HepG2 (cell line): ENCODE measurements around the gene RPS6KA2. TPM values are rescaled to one million over a fixed set of nuclear protein-coding genes. Genes with fewer than 3 reads are reported as not detected.

ENCODE experiments used
- CC2D1A ChIP-seq: sonication (generic); formaldehyde crosslinking; IDR thresholded peaks from 2 replicates; pipeline ENCODE4 v1.8.1; 2023; ENCODE audit warnings: mild to moderate bottlenecking, missing genetic modification reagents
- CENPT ChIP-seq: sonication (generic); formaldehyde crosslinking; IDR thresholded peaks from 2 replicates; pipeline ENCODE4 v1.8.0; 2022; ENCODE audit warnings: low read depth, mild to moderate bottlenecking, moderate library complexity, missing genetic modification reagents
- GTF3A ChIP-seq: sonication (generic); formaldehyde crosslinking; conservative IDR thresholded peaks from 2 replicates; pipeline ENCODE4 v1.4.0; 2020; ENCODE audit warnings: mild to moderate bottlenecking, missing genetic modification reagents
- IRF1 ChIP-seq: sonication (generic); formaldehyde crosslinking; IDR thresholded peaks from 2 replicates; pipeline ENCODE4 v1.4.0; 2020; ENCODE audit warnings: low read depth, mild to moderate bottlenecking, missing genetic modification reagents
- MEIS1 ChIP-seq: sonication (generic); formaldehyde crosslinking; IDR thresholded peaks from 2 replicates; pipeline ENCODE4 v1.9.0; 2021; ENCODE audit warnings: mild to moderate bottlenecking, missing genetic modification reagents, moderate library complexity, borderline replicate concordance
- SATB2 ChIP-seq: sonication (generic); formaldehyde crosslinking; IDR thresholded peaks from 2 replicates; pipeline ENCODE4 v1.5.0; 2020; ENCODE audit warnings: missing genetic modification reagents
- TAF15 ChIP-seq: fragments of 200-400 bp; formaldehyde crosslinking; IDR thresholded peaks from one replicate; pipeline ENCODE4 v1.6.1; 2018; ENCODE audit warnings: mild to moderate bottlenecking, low read depth, low read length; ENCODE audit not compliant: poor library complexity, severe bottlenecking
- TBL1XR1 ChIP-seq: fragments of 150-350 bp; IDR thresholded peaks from 2 replicates; pipeline ENCODE4 v1.6.1; 2014; ENCODE audit warnings: borderline replicate concordance, low read length; ENCODE audit not compliant: partially characterized antibody
- THYN1 ChIP-seq: sonication (generic); formaldehyde crosslinking; IDR thresholded peaks from 2 replicates; pipeline ENCODE4 v1.8.1; 2023; ENCODE audit warnings: low read depth, mild to moderate bottlenecking, moderate library complexity, missing genetic modification reagents, borderline replicate concordance
- TRIM24 ChIP-seq: sonication (generic); formaldehyde crosslinking; IDR thresholded peaks from 2 replicates; pipeline ENCODE4 v1.8.0; 2022; ENCODE audit warnings: mild to moderate bottlenecking, missing genetic modification reagents
- ZBTB10 ChIP-seq: sonication (generic); formaldehyde crosslinking; IDR thresholded peaks from 2 replicates; pipeline ENCODE4 v1.4.0; 2020; ENCODE audit warnings: missing genetic modification reagents, borderline replicate concordance
- ZNF180 ChIP-seq: sonication (generic); formaldehyde crosslinking; IDR thresholded peaks from 2 replicates; pipeline ENCODE4 v1.4.0; 2020; ENCODE audit warnings: low read depth, missing genetic modification reagents, borderline replicate concordance
- ZNF235 ChIP-seq: sonication (generic); formaldehyde crosslinking; IDR thresholded peaks from 2 replicates; pipeline ENCODE4 v1.8.1; 2023; ENCODE audit warnings: mild to moderate bottlenecking, missing genetic modification reagents, borderline replicate concordance
- ZNF574 ChIP-seq: sonication (generic); formaldehyde crosslinking; IDR thresholded peaks from 2 replicates; pipeline ENCODE4 v1.4.0; 2020; ENCODE audit warnings: missing genetic modification reagents
- ZNF672 ChIP-seq: sonication (generic); formaldehyde crosslinking; IDR thresholded peaks from 2 replicates; pipeline ENCODE4 v1.8.1; 2022; ENCODE audit warnings: missing genetic modification reagents
- ZNF83 ChIP-seq: sonication (generic); formaldehyde crosslinking; IDR thresholded peaks from 2 replicates; pipeline ENCODE4 v1.4.0; 2020; ENCODE audit warnings: missing genetic modification reagents, mild to moderate bottlenecking, borderline replicate concordance
- polyA plus RNA-seq, 8 experiments: library from polyadenylated mRNA; depleted of rRNA in 3 of 8; stranded (reverse) in 7 of 8; unstranded in 1 of 8; fragments of >200 nt; fragmentation: Illumina TruSeq in 4 of 8; extraction: Trizol in 4 of 8; gene quantifications; 2 replicates each; pipeline versions ENCODE4 v1.2.1 to v1.2.3, GENCODE V29; 2011 to 2016; ENCODE audit warnings: low read depth in 4 of 8, missing spikeins in 1 of 8, mixed read lengths in 1 of 8; ENCODE audit not compliant: insufficient read depth in 1 of 8
- total RNA-seq, 5 experiments: library from RNA; depleted of rRNA; stranded (reverse); fragments of >200 nt; fragmentation: Illumina TruSeq; extraction: Trizol; gene quantifications; 2 replicates each; pipeline ENCODE4 v1.2.3, GENCODE V29; 2016; ENCODE audit warnings: low read depth in 1 of 5
- TF ChIP-seq, protein P1 (sequence below): IDR thresholded peaks from 2 replicates; pipeline ENCODE4 v1.6.1; 2016; ENCODE audit warnings: low read depth, missing genetic modification reagents, missing compliant biosample characterization

RPS6KA2 gene
- total and polyA plus RNA-seq, 2 of the 13 experiments (the other 11 are each of a cell fraction or from before 2014, with no cell fraction given) = 0.22 to 0.38 TPM

DNA sequence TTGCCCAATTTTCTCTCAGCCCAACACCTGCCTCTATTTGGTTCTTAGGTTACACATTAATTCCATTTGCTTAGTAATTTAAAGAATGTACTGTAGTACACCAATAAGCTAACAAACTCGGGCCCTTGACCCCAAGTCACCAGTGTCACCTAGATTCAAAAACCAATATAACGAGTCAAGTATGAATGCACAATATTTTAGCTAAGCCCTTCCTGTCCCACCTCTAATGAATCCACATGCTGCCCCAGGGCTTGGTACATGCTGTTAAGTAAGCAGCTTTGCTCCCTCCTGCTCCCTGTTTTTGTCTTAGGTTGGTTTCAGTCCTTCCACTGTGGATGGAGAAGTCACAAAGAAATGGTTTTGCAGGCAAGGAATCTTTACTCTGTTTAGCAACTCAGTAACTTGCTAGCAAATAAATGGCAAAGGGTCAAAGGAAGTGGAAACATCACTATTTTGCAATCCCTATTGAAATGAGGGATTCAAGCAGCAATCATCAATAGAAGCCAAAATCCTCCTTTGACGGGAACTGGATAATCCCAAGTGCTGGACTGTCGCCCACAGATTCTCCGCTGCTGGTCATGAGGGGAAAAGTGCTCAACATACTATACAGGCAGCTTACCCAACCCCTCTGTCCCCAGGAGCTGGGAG is 239.3 kb downstream of the RPS6KA2 start (continued):
- TF ChIP-seq ZBTB10 (CRISPR knock-in tag) (peak; percentile 84; the same call in 1 of the 2 replicates), ZNF235 (CRISPR knock-in tag) (no peak), TBL1XR1 (peak; percentile 16), ZNF672 (CRISPR knock-in tag) (no peak), CENPT (CRISPR knock-in tag) (no peak), ZNF83 (CRISPR knock-in tag) (no peak), MEIS1 (CRISPR knock-in tag) (peak; percentile 81; the same call in 1 of the 2 replicates), ZNF574 (CRISPR knock-in tag) (peak; percentile 69), IRF1 (CRISPR knock-in tag) (no peak), ZNF180 (CRISPR knock-in tag) (no peak), THYN1 (CRISPR knock-in tag) (no peak), TRIM24 (CRISPR knock-in tag) (no peak), TAF15 (no peak), CC2D1A (CRISPR knock-in tag) (peak; percentile 86; the same call in 1 of the 2 replicates), SATB2 (CRISPR knock-in tag) (peak; percentile 41; the same call in 1 of the 2 replicates), GTF3A (CRISPR knock-in tag) (no peak)
- TF ChIP-seq, protein P1, sequence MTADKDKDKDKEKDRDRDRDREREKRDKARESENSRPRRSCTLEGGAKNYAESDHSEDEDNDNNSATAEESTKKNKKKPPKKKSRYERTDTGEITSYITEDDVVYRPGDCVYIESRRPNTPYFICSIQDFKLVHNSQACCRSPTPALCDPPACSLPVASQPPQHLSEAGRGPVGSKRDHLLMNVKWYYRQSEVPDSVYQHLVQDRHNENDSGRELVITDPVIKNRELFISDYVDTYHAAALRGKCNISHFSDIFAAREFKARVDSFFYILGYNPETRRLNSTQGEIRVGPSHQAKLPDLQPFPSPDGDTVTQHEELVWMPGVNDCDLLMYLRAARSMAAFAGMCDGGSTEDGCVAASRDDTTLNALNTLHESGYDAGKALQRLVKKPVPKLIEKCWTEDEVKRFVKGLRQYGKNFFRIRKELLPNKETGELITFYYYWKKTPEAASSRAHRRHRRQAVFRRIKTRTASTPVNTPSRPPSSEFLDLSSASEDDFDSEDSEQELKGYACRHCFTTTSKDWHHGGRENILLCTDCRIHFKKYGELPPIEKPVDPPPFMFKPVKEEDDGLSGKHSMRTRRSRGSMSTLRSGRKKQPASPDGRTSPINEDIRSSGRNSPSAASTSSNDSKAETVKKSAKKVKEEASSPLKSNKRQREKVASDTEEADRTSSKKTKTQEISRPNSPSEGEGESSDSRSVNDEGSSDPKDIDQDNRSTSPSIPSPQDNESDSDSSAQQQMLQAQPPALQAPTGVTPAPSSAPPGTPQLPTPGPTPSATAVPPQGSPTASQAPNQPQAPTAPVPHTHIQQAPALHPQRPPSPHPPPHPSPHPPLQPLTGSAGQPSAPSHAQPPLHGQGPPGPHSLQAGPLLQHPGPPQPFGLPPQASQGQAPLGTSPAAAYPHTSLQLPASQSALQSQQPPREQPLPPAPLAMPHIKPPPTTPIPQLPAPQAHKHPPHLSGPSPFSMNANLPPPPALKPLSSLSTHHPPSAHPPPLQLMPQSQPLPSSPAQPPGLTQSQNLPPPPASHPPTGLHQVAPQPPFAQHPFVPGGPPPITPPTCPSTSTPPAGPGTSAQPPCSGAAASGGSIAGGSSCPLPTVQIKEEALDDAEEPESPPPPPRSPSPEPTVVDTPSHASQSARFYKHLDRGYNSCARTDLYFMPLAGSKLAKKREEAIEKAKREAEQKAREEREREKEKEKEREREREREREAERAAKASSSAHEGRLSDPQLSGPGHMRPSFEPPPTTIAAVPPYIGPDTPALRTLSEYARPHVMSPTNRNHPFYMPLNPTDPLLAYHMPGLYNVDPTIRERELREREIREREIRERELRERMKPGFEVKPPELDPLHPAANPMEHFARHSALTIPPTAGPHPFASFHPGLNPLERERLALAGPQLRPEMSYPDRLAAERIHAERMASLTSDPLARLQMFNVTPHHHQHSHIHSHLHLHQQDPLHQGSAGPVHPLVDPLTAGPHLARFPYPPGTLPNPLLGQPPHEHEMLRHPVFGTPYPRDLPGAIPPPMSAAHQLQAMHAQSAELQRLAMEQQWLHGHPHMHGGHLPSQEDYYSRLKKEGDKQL (CRISPR knock-in tag) = peak; percentile 73; the same call in 1 of the 2 replicates
